GM10248 (cell line): ENCODE measurements around the gene SLBP.

Experiments
- CTCF ChIA-PET: fragments of 300-600 bp; sonication (Branson Sonifier 250); formaldehyde crosslinking; extraction: SDS; loops from one replicate; lab custom pipeline; 2021; ENCODE audit warnings: antibody characterized with exemption; lab: Yijun Ruan, JAX
- POLR2A ChIA-PET: fragments of 350-650 bp; sonication (Branson Sonifier 250); formaldehyde crosslinking; extraction: SDS; loops from one replicate; lab custom pipeline; 2020; ENCODE audit warnings: antibody characterized with exemption; lab: Yijun Ruan, JAX
- DNase-seq: peaks from one replicate; pipeline ENCODE4 v3.0.0; 2012; ENCODE audit errors: extremely low spot score
- TF ChIP-seq, protein P1 (sequence below): IDR thresholded peaks from 2 replicates; pipeline ENCODE4 v1.5.1; 2012; ENCODE audit warnings: mild to moderate bottlenecking, low read depth; ENCODE audit errors: extremely low read depth, missing control alignments, control extremely low read depth

Gene SLBP

DNA sequence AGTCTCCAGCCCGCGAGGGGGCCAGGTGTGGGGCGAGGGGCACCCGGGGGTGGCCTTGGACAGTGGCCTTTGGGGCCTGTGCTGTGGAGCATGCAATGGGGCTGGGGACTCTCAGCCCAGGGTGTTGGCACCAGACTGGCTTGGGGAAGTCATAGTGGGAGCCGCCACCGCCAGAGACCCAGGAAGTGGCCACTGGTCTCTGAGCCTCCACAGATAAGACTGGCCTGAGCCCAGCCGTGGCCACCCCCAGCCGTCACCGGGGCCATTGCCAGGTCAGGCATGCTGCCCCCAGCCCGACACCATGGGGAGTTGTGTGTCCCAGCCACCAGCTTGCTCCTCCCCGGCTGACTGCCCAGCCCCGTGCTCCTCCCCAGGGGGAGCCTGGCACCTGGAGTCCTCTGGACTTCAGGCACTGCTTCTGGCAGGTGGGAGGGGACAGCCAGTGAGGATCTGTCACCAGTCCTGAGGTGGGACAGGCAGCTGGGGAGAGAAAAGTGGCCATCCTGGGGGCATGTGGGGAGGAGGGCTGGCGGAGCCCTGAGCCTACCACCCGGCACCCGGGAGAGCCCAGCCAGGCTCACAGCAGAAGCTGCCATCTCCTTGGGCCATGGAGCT, 41.7 kb upstream of the SLBP start:
- CTCF ChIA-PET: interaction anchor here (1.3 to 3.0 kb wide), 2 partner anchors 9 to 55 kb away, joined by 4 to 12 read pairs; no protein-coding TSS in a partner anchor
- DNase-seq: no peak
- POLR2A ChIA-PET: no interaction called here
- TF ChIP-seq, protein P1, sequence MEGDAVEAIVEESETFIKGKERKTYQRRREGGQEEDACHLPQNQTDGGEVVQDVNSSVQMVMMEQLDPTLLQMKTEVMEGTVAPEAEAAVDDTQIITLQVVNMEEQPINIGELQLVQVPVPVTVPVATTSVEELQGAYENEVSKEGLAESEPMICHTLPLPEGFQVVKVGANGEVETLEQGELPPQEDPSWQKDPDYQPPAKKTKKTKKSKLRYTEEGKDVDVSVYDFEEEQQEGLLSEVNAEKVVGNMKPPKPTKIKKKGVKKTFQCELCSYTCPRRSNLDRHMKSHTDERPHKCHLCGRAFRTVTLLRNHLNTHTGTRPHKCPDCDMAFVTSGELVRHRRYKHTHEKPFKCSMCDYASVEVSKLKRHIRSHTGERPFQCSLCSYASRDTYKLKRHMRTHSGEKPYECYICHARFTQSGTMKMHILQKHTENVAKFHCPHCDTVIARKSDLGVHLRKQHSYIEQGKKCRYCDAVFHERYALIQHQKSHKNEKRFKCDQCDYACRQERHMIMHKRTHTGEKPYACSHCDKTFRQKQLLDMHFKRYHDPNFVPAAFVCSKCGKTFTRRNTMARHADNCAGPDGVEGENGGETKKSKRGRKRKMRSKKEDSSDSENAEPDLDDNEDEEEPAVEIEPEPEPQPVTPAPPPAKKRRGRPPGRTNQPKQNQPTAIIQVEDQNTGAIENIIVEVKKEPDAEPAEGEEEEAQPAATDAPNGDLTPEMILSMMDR: no peak

- TF ChIP-seq, protein P1: no peak
- no peak for DNase-seq
- POLR2A ChIA-PET: no interaction called here
- CTCF ChIA-PET: interaction anchor here (1.3 to 3.0 kb wide), 2 partner anchors 9 to 60 kb away, joined by 3 to 12 read pairs; no protein-coding TSS in a partner anchor
These were observed 41.2 kb upstream of the SLBP start for GRCh38 chr4:1753294-1753696.

GRCh38 chr4:1752284-1753041, 40.3 kb upstream of the SLBP start:
- ChIA-PET CTCF (interaction anchor here (0.6 to 1.4 kb wide), 7 partner anchors 13 to 147 kb away, joined by 3 to 6 read pairs (median 3); no protein-coding TSS in a partner anchor), POLR2A (no interaction called here)
- TF ChIP-seq, protein P1: no peak
- no peak for DNase-seq

DNA sequence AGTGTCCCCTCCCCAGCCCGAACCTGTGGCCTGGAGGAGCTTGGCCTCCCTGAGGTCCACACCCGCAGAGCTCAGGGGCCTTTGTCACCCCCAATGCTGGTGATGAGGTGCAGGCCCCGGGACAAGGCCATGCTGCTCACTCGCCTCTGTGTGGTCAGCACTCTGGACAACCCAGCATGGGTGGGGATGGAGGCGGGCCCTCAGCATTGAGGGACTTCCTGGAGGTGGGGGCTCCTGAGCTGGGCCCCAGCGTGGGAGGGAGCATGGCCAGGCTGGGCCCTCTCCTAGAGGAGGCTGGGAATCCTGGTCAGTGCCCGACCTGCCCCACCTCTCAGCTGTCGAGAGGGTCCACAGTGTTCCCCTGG, 39.8 kb upstream of the SLBP start:
- TF ChIP-seq, protein P1: no peak
- CTCF ChIA-PET: interaction anchor here (0.6 to 1.4 kb wide), 7 partner anchors 13 to 148 kb away, joined by 3 to 6 read pairs (median 3); no protein-coding TSS in a partner anchor

DNA sequence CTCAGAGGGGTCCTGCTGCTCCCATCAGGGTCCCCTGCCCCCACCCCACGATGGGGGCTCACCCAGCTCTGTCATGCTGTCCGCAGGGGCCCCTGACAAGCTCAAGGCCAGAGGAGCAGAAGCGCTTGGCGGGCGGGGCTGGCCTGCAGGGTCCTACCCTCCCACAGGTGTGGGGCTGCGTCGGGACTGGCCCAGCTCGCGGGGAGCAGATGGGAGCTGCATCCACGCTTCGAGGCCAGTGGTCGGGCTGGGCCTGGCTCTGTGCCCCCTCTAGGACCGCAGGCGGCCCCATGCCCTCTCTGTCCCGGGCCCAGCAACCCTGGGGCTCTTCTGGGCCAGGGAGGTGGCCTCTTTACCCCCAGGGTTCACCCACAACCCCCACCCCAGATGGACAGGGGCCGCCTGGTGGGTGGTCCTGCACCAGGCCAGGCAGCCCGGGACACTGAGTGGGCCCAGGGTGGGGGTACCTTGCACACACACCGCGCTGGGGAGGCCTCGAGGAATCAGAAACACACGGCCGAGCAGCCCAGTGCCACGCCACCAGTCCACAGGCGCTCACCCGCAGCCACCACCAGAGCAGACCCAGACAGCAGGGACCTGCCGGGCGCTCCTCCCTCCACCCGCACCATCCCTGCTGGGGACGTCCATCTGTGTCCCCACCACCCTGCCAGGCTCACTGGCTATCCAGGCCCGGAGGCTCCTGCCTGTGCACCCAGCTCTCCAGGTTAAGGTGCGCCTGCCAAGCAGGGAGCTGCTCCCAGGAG, 39.2 kb upstream of the SLBP start:
- DNase-seq: no peak
- TF ChIP-seq, protein P1: no peak
- CTCF ChIA-PET: interaction anchor here (0.6 to 1.4 kb wide), 6 partner anchors 14 to 148 kb away, joined by 3 to 6 read pairs (median 3); no protein-coding TSS in a partner anchor
- POLR2A ChIA-PET: no interaction called here

More for the DNA sequence above, 39.8 kb upstream of the SLBP start:
- POLR2A ChIA-PET: no interaction called here
- no peak for DNase-seq
